ENCODE results near the gene GDI1. TPM values are rescaled to one million over a fixed set of nuclear protein-coding genes. Genes with fewer than 3 reads are reported as not detected.
A peak's percentile ranks its signal among the peaks of the same experiment; 100 is the strongest.

The GDI1 gene
- total and polyA plus RNA-seq, 9 of the 15 experiments (the other 6 are each of a cell fraction or from before 2014, with no cell fraction given) = 0.97 to 82.6 (median 37.5) TPM

GRCh38 chrX:154398668-154399526, 38.1 kb upstream of the GDI1 start (continued):
- TF ChIP-seq CEBPZ (IDR thresholded peaks at IDR 0.05; ENCODE audit: borderline replicate concordance, low read depth, low read length) (no peak), ESRRB (CRISPR knock-in tag; IDR thresholded peaks at IDR 0.05; ENCODE audit: borderline replicate concordance) (no peak), NRF1 (conservative IDR thresholded peaks at IDR 0.05 in 1 of 2, IDR thresholded peaks at IDR 0.05 in 1 of 2) (no peak), HOMEZ (CRISPR knock-in tag; IDR thresholded peaks at IDR 0.05) (no peak), ZBTB17 (CRISPR knock-in tag; IDR thresholded peaks at IDR 0.05) (0 out of 2 replicates have a peak, but pooled peaks have one; percentile 15), ZNF280B (CRISPR knock-in tag; IDR thresholded peaks at IDR 0.05) (no peak), XRCC5 (IDR thresholded peaks at IDR 0.05; ENCODE audit: low read depth, low read length) (peak; percentile 28), PPARD (CRISPR knock-in tag; IDR thresholded peaks at IDR 0.05) (no peak), PRMT5 (CRISPR knock-in tag; IDR thresholded peaks at IDR 0.05) (no peak), ZBTB34 (CRISPR knock-in tag; IDR thresholded peaks at IDR 0.05) (no peak), TAF1 (IDR thresholded peaks at IDR 0.05; ENCODE audit: control insufficient read depth, extremely low read depth, insufficient read depth, low read length, severe bottlenecking) (no peak), RBM15 (IDR thresholded peaks at IDR 0.05; ENCODE audit: insufficient read depth, low read length) (no peak), NFATC3 (IDR thresholded peaks at IDR 0.05) (no peak), PML (IDR thresholded peaks at IDR 0.05; ENCODE audit: low read length) (no peak), ZNF143 (CRISPR knock-in tag; IDR thresholded peaks at IDR 0.05) (no peak), PKNOX1 (IDR thresholded peaks at IDR 0.05) (no peak), TEAD4 (IDR thresholded peaks at IDR 0.05; ENCODE audit: low read length) (no peak; the same call in none of the 2 replicates), TEAD4 (CRISPR knock-in tag; IDR thresholded peaks at IDR 0.05; ENCODE audit: borderline replicate concordance) (no peak), DNMT1 (IDR thresholded peaks at IDR 0.05) (no peak)
